Endothelial cell of umbilical vein (primary cell): ENCODE data around the gene AKAP13. TPM values are rescaled to one million over a fixed set of nuclear protein-coding genes. Genes with fewer than 3 reads are reported as not detected.

Source experiments
- BruUV-seq: library from RNA; stranded (reverse); fragments of 400-500 nt; replicated peaks from 2 replicates; lab custom pipeline; 2021; lab: Mats Ljungman, UMichigan
- CTCF ChIA-PET: fragments of 300-600, 350-600 bp; sonication (Branson Sonifier 250); formaldehyde crosslinking; loops from one replicate; lab custom pipeline; 2021; ENCODE audit warnings: antibody characterized with exemption, inconsistent platforms; lab: Charles Lee
- POLR2A ChIA-PET: fragments of 300-600, 350-600 bp; sonication (Branson Sonifier 250); formaldehyde crosslinking; loops from one replicate; lab custom pipeline; 2021; ENCODE audit warnings: antibody characterized with exemption, inconsistent platforms; lab: Charles Lee
- DNase-seq: peaks from one replicate; pipeline ENCODE4 v3.0.0-alpha.2; 2011; ENCODE audit warnings: low read depth, low spot score
- FAIRE-seq: peaks from 2 replicates; lab custom pipeline; 2011; peaks lifted over from hg19 to GRCh38; lab: Jason Lieb, UNC
- H2AFZ ChIP-seq: 2 replicates; pipeline ENCODE4 v1.6.0; 2012; ENCODE audit warnings: low read depth, low read length, control low read depth, inconsistent platforms
- H3K27ac ChIP-seq: 2 replicates; pipeline ENCODE4 v1.5.1; 2011; ENCODE audit warnings: low read depth, mild to moderate bottlenecking, control low read depth, low read length, moderate library complexity; ENCODE audit not compliant: insufficient read depth
- H3K27me3 ChIP-seq, 2 experiments: 2 replicates each; pipeline versions ENCODE4 v1.6.0 to v1.6.1; 2011; ENCODE audit warnings: low read length in 2 of 2, mixed read lengths in 1 of 2; ENCODE audit not compliant: control insufficient read depth in 2 of 2, insufficient read depth in 2 of 2
- H3K36me3 ChIP-seq, 2 experiments: 2 replicates in 1 of 2; 3 replicates in 1 of 2; pipeline ENCODE4 v1.5.1; 2011; ENCODE audit warnings: low read length in 2 of 2, mild to moderate bottlenecking in 1 of 2, moderate library complexity in 1 of 2; ENCODE audit not compliant: control insufficient read depth in 2 of 2, insufficient read depth in 2 of 2; ENCODE audit errors: extremely low read depth in 1 of 2
- H3K4me1 ChIP-seq: 3 replicates; pipeline ENCODE4 v1.5.1; 2011; ENCODE audit warnings: mild to moderate bottlenecking, low read length; ENCODE audit not compliant: control insufficient read depth, insufficient read depth; ENCODE audit errors: extremely low read depth
- H3K4me2 ChIP-seq: 2 replicates; pipeline ENCODE4 v1.6.1; 2011; ENCODE audit warnings: low read length, control low read depth, mixed read lengths; ENCODE audit not compliant: insufficient read depth
- H3K4me3 ChIP-seq, 3 experiments: fragments of 200-600 bp in 1 of 3; sonication (generic), shearing (Covaris generic) in 1 of 3; replicated peaks in 1 of 3; 2 replicates each; pipeline ENCODE4 v1.5.1; 2011 to 2016; ENCODE audit warnings: control low read depth in 3 of 3, low read length in 3 of 3, mild to moderate bottlenecking in 2 of 3, inconsistent platforms in 1 of 3, low read depth in 1 of 3, moderate library complexity in 1 of 3; ENCODE audit not compliant: insufficient read depth in 1 of 3
- H3K79me2 ChIP-seq: 2 replicates; pipeline ENCODE4 v1.6.0; 2012; ENCODE audit warnings: low read length, inconsistent platforms; ENCODE audit not compliant: control insufficient read depth, insufficient read depth
- H3K9ac ChIP-seq: replicated peaks from 2 replicates; pipeline ENCODE3; 2011; ENCODE audit warnings: low read length, control low read depth; ENCODE audit not compliant: insufficient read depth; ENCODE audit errors: extremely low read depth
- H3K9me1 ChIP-seq: replicated peaks from 3 replicates; pipeline ENCODE4 v1.6.0; 2011; ENCODE audit warnings: mild to moderate bottlenecking, low read length; ENCODE audit not compliant: control insufficient read depth, insufficient read depth; ENCODE audit errors: extremely low read depth
- H3K9me3 ChIP-seq: replicated peaks from 2 replicates; pipeline ENCODE4 v1.5.1; 2012; ENCODE audit warnings: low read length, inconsistent platforms; ENCODE audit not compliant: control insufficient read depth, insufficient read depth
- H4K20me1 ChIP-seq: replicated peaks from 2 replicates; pipeline ENCODE3; 2011; ENCODE audit warnings: mild to moderate bottlenecking, low read length; ENCODE audit not compliant: control insufficient read depth, insufficient read depth; ENCODE audit errors: extremely low read depth
- EZH2 ChIP-seq: IDR thresholded peaks from 2 replicates; pipeline ENCODE4 v1.6.1; 2012; ENCODE audit warnings: borderline replicate concordance, low read depth, mild to moderate bottlenecking, moderate library complexity, low read length, inconsistent platforms; ENCODE audit not compliant: severe bottlenecking
- FOS ChIP-seq: IDR thresholded peaks from 2 replicates; pipeline ENCODE4 v1.6.1; 2011; ENCODE audit warnings: mild to moderate bottlenecking, low read length, moderate library complexity, borderline replicate concordance; ENCODE audit not compliant: insufficient read depth
- GATA2 ChIP-seq: IDR thresholded peaks from 2 replicates; pipeline ENCODE4 v1.7.0; 2011; ENCODE audit warnings: low read depth, mild to moderate bottlenecking, moderate library complexity, mixed read lengths, low read length; ENCODE audit not compliant: insufficient read length, insufficient read depth
- JUN ChIP-seq: IDR thresholded peaks from 2 replicates; pipeline ENCODE4 v1.6.1; 2011; ENCODE audit warnings: borderline replicate concordance, low read depth; ENCODE audit not compliant: insufficient read length, insufficient read depth
- MYC ChIP-seq: IDR thresholded peaks from one replicate; pipeline ENCODE4 v1.6.1; 2011; ENCODE audit warnings: mild to moderate bottlenecking, low read depth, low read length
- POLR2A ChIP-seq: IDR thresholded peaks from 2 replicates; pipeline ENCODE4 v1.6.1; 2012; ENCODE audit warnings: low read depth, mild to moderate bottlenecking, control low read depth, low read length
- POLR2AphosphoS5 ChIP-seq: IDR thresholded peaks from 2 replicates; pipeline ENCODE4 v1.6.1; 2012; ENCODE audit warnings: low read depth, mild to moderate bottlenecking, control low read depth, low read length, moderate library complexity; ENCODE audit not compliant: insufficient read depth
- dilution Hi-C: fragments of 300-500 bp; cut with MboI; formaldehyde crosslinking; loops from one replicate; pipeline ENCODE4 v1.15.0; 2019; ENCODE audit warnings: low sequenced_read_pairs; ENCODE audit not compliant: extremely low pct_ligation_motif_present
- intact Hi-C: fragments of 100-400 bp; cut with micrococcal nuclease; formaldehyde crosslinking; loops from one replicate; pipeline ENCODE4 v1.10.0; 2022
- polyA plus RNA-seq, 4 experiments: library from polyadenylated mRNA; depleted of rRNA in 3 of 4; stranded (reverse) in 3 of 4; unstranded in 1 of 4; fragments of >200 nt; gene quantifications; 2 replicates each; pipeline versions ENCODE4 v1.2.1 to v1.2.3, GENCODE V29; 2011 to 2012; ENCODE audit warnings: missing spikeins in 1 of 4
- total RNA-seq: library from RNA; stranded (reverse); gene quantifications from 2 replicates; pipeline ENCODE4 v1.2.3, GENCODE V29; 2021
- TF ChIP-seq, protein P1 (sequence below): IDR thresholded peaks from 2 replicates; pipeline ENCODE4 v1.6.1; 2011; ENCODE audit not compliant: insufficient read depth, insufficient read length
- TF ChIP-seq, protein P2 (sequence below), 2 donors: IDR thresholded peaks; 1 replicate in 1 of 2; 2 replicates in 1 of 2; pipeline ENCODE4 v1.5.1; 2011; ENCODE audit warnings: low read length in 2 of 2, mild to moderate bottlenecking in 2 of 2, moderate library complexity in 2 of 2, control low read depth in 1 of 2, inconsistent platforms in 1 of 2, low read depth in 1 of 2; ENCODE audit not compliant: insufficient read depth in 1 of 2; ENCODE audit errors: extremely low read depth in 1 of 2

The AKAP13 gene
- total and polyA plus RNA-seq, 2 donors (not counting 3 experiments of a cell fraction or from before 2014, with no cell fraction given), result 22.8 to 87.8 TPM

GRCh38 chr15:85718981-85719380 is 338.6 kb downstream of the AKAP13 start:
- peaks cover 26 to 36% of the 10 kb centered on the region in 2 experiments for H3K36me3 ChIP-seq
- no peaks in the 10 kb centered on the region for H3K27me3 ChIP-seq
- H3K9me3 ChIP-seq, result no peaks in the 10 kb centered on the region
- dilution Hi-C loops (no loop called here), intact Hi-C loops (no loop called here)
- H3K9me1 ChIP-seq, result no peaks in the 10 kb centered on the region
- H3K4me3 ChIP-seq, result no peak overlapping the region
- H3K4me1 ChIP-seq, result no peaks in the 10 kb centered on the region
- ChIA-PET POLR2A (no interaction called here), CTCF (no interaction called here)
- TF ChIP-seq FOS (no peak), MYC (no peak), JUN (no peak), POLR2AphosphoS5 (no peak), POLR2A (no peak), EZH2 (no peak)
- no peaks in the 10 kb centered on the region for H3K79me2 ChIP-seq
- no peak overlapping the region for H3K4me2 ChIP-seq
- DNase-seq, result no peak
- H2AFZ ChIP-seq, result no peak overlapping the region
- BruUV-seq, result no TSS peak
- H4K20me1 ChIP-seq, result no peaks in the 10 kb centered on the region
- H3K27ac ChIP-seq, result no peak overlapping the region
- FAIRE-seq, result no peak
- no peak overlapping the region for H3K9ac ChIP-seq

GRCh38 chr15:85722374-85723152 is 342.2 kb downstream of the AKAP13 start:
- intact Hi-C loops (loop anchor here (5.0 kb wide), 1 partner anchor 105 kb away; no protein-coding TSS in a partner anchor), dilution Hi-C loops (no loop called here)
- H3K27me3 ChIP-seq, result no peaks in the 10 kb centered on the region
- no peaks in the 10 kb centered on the region for H3K79me2 ChIP-seq
- no peaks in the 10 kb centered on the region for H4K20me1 ChIP-seq
- H2AFZ ChIP-seq, result no peak overlapping the region
- no TSS peak for BruUV-seq
- CTCF ChIA-PET, result no interaction called here
- H3K4me3 ChIP-seq, result no peak overlapping the region
- H3K9me3 ChIP-seq, result no peaks in the 10 kb centered on the region
- FAIRE-seq (no peak), DNase-seq (no peak)
- TF ChIP-seq, protein P1, sequence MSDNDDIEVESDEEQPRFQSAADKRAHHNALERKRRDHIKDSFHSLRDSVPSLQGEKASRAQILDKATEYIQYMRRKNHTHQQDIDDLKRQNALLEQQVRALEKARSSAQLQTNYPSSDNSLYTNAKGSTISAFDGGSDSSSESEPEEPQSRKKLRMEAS, result no peak
- TF ChIP-seq, protein P2, sequence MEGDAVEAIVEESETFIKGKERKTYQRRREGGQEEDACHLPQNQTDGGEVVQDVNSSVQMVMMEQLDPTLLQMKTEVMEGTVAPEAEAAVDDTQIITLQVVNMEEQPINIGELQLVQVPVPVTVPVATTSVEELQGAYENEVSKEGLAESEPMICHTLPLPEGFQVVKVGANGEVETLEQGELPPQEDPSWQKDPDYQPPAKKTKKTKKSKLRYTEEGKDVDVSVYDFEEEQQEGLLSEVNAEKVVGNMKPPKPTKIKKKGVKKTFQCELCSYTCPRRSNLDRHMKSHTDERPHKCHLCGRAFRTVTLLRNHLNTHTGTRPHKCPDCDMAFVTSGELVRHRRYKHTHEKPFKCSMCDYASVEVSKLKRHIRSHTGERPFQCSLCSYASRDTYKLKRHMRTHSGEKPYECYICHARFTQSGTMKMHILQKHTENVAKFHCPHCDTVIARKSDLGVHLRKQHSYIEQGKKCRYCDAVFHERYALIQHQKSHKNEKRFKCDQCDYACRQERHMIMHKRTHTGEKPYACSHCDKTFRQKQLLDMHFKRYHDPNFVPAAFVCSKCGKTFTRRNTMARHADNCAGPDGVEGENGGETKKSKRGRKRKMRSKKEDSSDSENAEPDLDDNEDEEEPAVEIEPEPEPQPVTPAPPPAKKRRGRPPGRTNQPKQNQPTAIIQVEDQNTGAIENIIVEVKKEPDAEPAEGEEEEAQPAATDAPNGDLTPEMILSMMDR (IDR thresholded peaks at IDR 0.05; ENCODE audit: extremely low read depth in 1 of 2, insufficient read depth in 1 of 2, low read depth in 1 of 2, low read length in 2 of 2), result no peak
- TF ChIP-seq POLR2AphosphoS5 (no peak), JUN (no peak), FOS (no peak), MYC (no peak), POLR2A (no peak), GATA2 (no peak), EZH2 (no peak)
- POLR2A ChIA-PET, result no interaction called here
- no peak overlapping the region for H3K9ac ChIP-seq
- no peak overlapping the region for H3K27ac ChIP-seq
- no peak overlapping the region for H3K4me2 ChIP-seq
- peaks cover 31 to 36% of the 10 kb centered on the region in 2 experiments for H3K36me3 ChIP-seq
- no peaks in the 10 kb centered on the region for H3K4me1 ChIP-seq
- no peaks in the 10 kb centered on the region for H3K9me1 ChIP-seq
